NCI-H526 (cell line): ENCODE data around the gene PPP6R2.
"Not testable (repeated sequence)": the region's sequence is repeated elsewhere in the genome, so short reads cannot be mapped to it uniquely, and the experiment has no call there.

Source experiments
- DNase-seq, 2 experiments: peaks; one replicate each; lab custom pipeline; 2025; lab: John Stamatoyannopoulos, UW

The PPP6R2 gene

GRCh38 chr22:50343541-50343935 lies 411 bp downstream of the PPP6R2 start:
- no peak for DNase-seq

- DNase-seq: no peak
These were observed 3.3 kb downstream of the PPP6R2 start for GRCh38 chr22:50346470-50346869.

- no peak for DNase-seq
These were observed 4.0 kb downstream of the PPP6R2 start for GRCh38 chr22:50347157-50347556.

- no peak for DNase-seq
These were observed 4.9 kb downstream of the PPP6R2 start for GRCh38 chr22:50348058-50348457.

- DNase-seq: no peak
These were observed 13.1 kb downstream of the PPP6R2 start for GRCh38 chr22:50356186-50356585.

- no peak for DNase-seq
These were observed 14.1 kb downstream of the PPP6R2 start for GRCh38 chr22:50357222-50357621.

- DNase-seq: no peak
These were observed 14.6 kb downstream of the PPP6R2 start for GRCh38 chr22:50357756-50358155.

- no peak for DNase-seq
These were observed 17.5 kb downstream of the PPP6R2 start for GRCh38 chr22:50360578-50360977.

GRCh38 chr22:50361222-50361621 lies 18.1 kb downstream of the PPP6R2 start:
- DNase-seq: no peak

- DNase-seq: no peak
These were observed 18.6 kb downstream of the PPP6R2 start for GRCh38 chr22:50361688-50362087.

GRCh38 chr22:50363166-50363802 lies 20.2 kb downstream of the PPP6R2 start:
- no peak for DNase-seq

GRCh38 chr22:50363803-50364194 lies 20.7 kb downstream of the PPP6R2 start:
- DNase-seq: not testable (repeated sequence)

GRCh38 chr22:50367778-50368500 lies 24.8 kb downstream of the PPP6R2 start:
- DNase-seq: no peak

GRCh38 chr22:50371101-50371648 lies 28.0 kb downstream of the PPP6R2 start:
- DNase-seq: no peak

- no peak for DNase-seq
These were observed 33.0 kb downstream of the PPP6R2 start for GRCh38 chr22:50376085-50376651.

- DNase-seq: not testable (repeated sequence)
These were observed 38.0 kb downstream of the PPP6R2 start for GRCh38 chr22:50381021-50381555.

- no peak for DNase-seq
These were observed 53.7 kb downstream of the PPP6R2 start for GRCh38 chr22:50396751-50397370.

GRCh38 chr22:50397371-50398060 lies 54.4 kb downstream of the PPP6R2 start:
- not testable (repeated sequence) for DNase-seq

- no peak for DNase-seq
These were observed 55.9 kb downstream of the PPP6R2 start for GRCh38 chr22:50398831-50399648.

- peak in 1 of 2 experiments; percentile 30 for DNase-seq
These were observed 56.7 kb downstream of the PPP6R2 start for GRCh38 chr22:50399751-50400331.
